PC-3 (cell line): ENCODE data around the gene DDX46. TPM values are rescaled to one million over a fixed set of nuclear protein-coding genes. Genes with fewer than 3 reads are reported as not detected.

ENCODE experiments used
- ATAC-seq: fragments of 200-7000 bp; cut with Tn5 transposase; 2 replicates; pipeline ENCODE4 v1.9.1; 2020; ENCODE audit warnings: mild to moderate bottlenecking, moderate library complexity
- Bru-seq: library from RNA; stranded (reverse); fragments of 400-500 nt; gene quantifications from one replicate; lab custom pipeline; 2021; lab: Mats Ljungman, UMichigan
- BruChase-seq, 2 experiments: library from RNA; stranded (reverse); fragments of 400-500 nt; gene quantifications; one replicate each; lab custom pipeline; 2021; lab: Mats Ljungman, UMichigan
- BruUV-seq: library from RNA; stranded (reverse); fragments of 400-500 nt; replicated peaks from 2 replicates; lab custom pipeline; 2021; lab: Mats Ljungman, UMichigan
- CTCF ChIA-PET: fragments of 300-600 bp; sonication (Branson Sonifier 250); formaldehyde crosslinking; loops from one replicate; lab custom pipeline; 2022; ENCODE audit warnings: antibody characterized with exemption; lab: Charles Lee
- POLR2A ChIA-PET: fragments of 300-600 bp; sonication (Branson Sonifier 250); formaldehyde crosslinking; loops from one replicate; lab custom pipeline; 2022; ENCODE audit warnings: antibody characterized with exemption; ENCODE audit not compliant: unreplicated experiment; lab: Charles Lee
- DNase-seq: peaks from one replicate; pipeline ENCODE4 v3.0.0-alpha.2; 2015
- H2AFZ ChIP-seq: fragments of 300-600 bp; sonication (generic); 2 replicates; pipeline ENCODE4 v1.6.0; 2016; ENCODE audit warnings: antibody characterized with exemption, low read length
- H3F3A ChIP-seq: fragments of 300-600 bp; sonication (generic); one replicate; pipeline ENCODE4 v1.6.0; 2017; ENCODE audit warnings: antibody characterized with exemption, low read length, control low read depth, mild to moderate bottlenecking; ENCODE audit not compliant: unreplicated experiment
- H3K27ac ChIP-seq: fragments of 300-600 bp; sonication (generic); 2 replicates; pipeline ENCODE4 v1.5.1; 2016; ENCODE audit warnings: mild to moderate bottlenecking, low read length
- H3K27me3 ChIP-seq: fragments of 300-600 bp; sonication (generic); 2 replicates; pipeline ENCODE4 v1.6.1; 2016; ENCODE audit warnings: low read length, mixed read lengths
- H3K36me3 ChIP-seq: fragments of 300-600 bp; sonication (generic); 2 replicates; pipeline ENCODE4 v1.6.1; 2016; ENCODE audit warnings: low read depth, mixed run types, low read length, mixed read lengths
- H3K4me1 ChIP-seq: fragments of 300-600 bp; sonication (generic); 2 replicates; pipeline ENCODE4 v1.5.1; 2016; ENCODE audit warnings: low read length; ENCODE audit not compliant: insufficient read depth
- H3K4me2 ChIP-seq: fragments of 300-600 bp; sonication (generic); 2 replicates; pipeline ENCODE4 v1.6.0; 2016; ENCODE audit warnings: low read length
- H3K4me3 ChIP-seq: fragments of 300-600 bp; sonication (generic); 2 replicates; pipeline ENCODE4 v1.5.1; 2016; ENCODE audit warnings: mild to moderate bottlenecking, low read length, mixed read lengths
- H3K79me2 ChIP-seq: fragments of 300-600 bp; sonication (generic); 2 replicates; pipeline ENCODE4 v1.6.1; 2017; ENCODE audit warnings: low read length, mixed read lengths
- H3K9ac ChIP-seq: fragments of 300-600 bp; sonication (generic); 2 replicates; pipeline ENCODE4 v1.6.0; 2016; ENCODE audit warnings: mild to moderate bottlenecking, low read length
- H3K9me2 ChIP-seq: fragments of 300-600 bp; sonication (generic); replicated peaks from 2 replicates; pipeline ENCODE4 v1.6.1; 2016; ENCODE audit warnings: mixed run types, low read length, mixed read lengths
- H3K9me3 ChIP-seq: fragments of 300-600 bp; sonication (generic); 2 replicates; pipeline ENCODE4 v1.6.1; 2016; ENCODE audit warnings: low read length, mixed read lengths
- H4K20me1 ChIP-seq: fragments of 300-600 bp; sonication (generic); 2 replicates; pipeline ENCODE4 v1.6.1; 2016; ENCODE audit warnings: low read length, mixed read lengths
- CTCF ChIP-seq: fragments of 300-600 bp; sonication (generic); conservative IDR thresholded peaks from 2 replicates; pipeline ENCODE4 v1.5.1; 2017; ENCODE audit warnings: antibody characterized with exemption, low read depth, mild to moderate bottlenecking, low read length
- EZH2 ChIP-seq: fragments of 300-600 bp; sonication (generic); IDR thresholded peaks from one replicate; pipeline ENCODE4 v1.6.1; 2017; ENCODE audit warnings: antibody characterized with exemption, mild to moderate bottlenecking, low read length; ENCODE audit not compliant: unreplicated experiment
- EZH2phosphoT487 ChIP-seq: fragments of 300-600 bp; sonication (generic); IDR thresholded peaks from 2 replicates; pipeline ENCODE4 v1.6.1; 2018; ENCODE audit warnings: mild to moderate bottlenecking, antibody characterized with exemption, low read length, borderline replicate concordance
- intact Hi-C: fragments of 100-400 bp; cut with micrococcal nuclease; formaldehyde crosslinking; loops from 2 replicates; pipeline ENCODE4 v1.9.0; 2023
- long read RNA-seq: library from polyadenylated mRNA; unstranded; transcript quantifications from one replicate; pipeline ENCODE4 v2.0.0, GENCODE V29; 2021; ENCODE audit not compliant: unreplicated experiment
- total RNA-seq: library from RNA; depleted of rRNA; stranded (reverse); fragments of >200 nt; gene quantifications from 2 replicates; pipeline ENCODE4 v1.2.3, GENCODE V29; 2014; rRNA removed

Gene DDX46
- total RNA-seq (29.0 and 36.8 TPM in 2 replicates), Bru-seq, nascent RNA (percentile 80 among the genes with signal in this experiment), BruChase-seq, experiment 1, labeled RNA remaining after a 6-hour chase (percentile 82 among the genes with signal in this experiment), BruChase-seq, experiment 2, labeled RNA remaining after a 2-hour chase (percentile 77 among the genes with signal in this experiment)
- long read RNA-seq, full-length matches to known transcripts: 14 of 46 reads
- long read RNA-seq, partial matches to known transcripts: 22 of 46 reads
- long read RNA-seq, other reads (novel, unspliced or antisense): 10 of 46 reads

- Histone ChIP-seq H3K9me3 (no peaks in the 10 kb centered on the region), H4K20me1 (peaks cover 12% of the 10 kb centered on the region), H3K27me3 (no peaks in the 10 kb centered on the region), H3K9ac (peak within 1 kb of the TSS; percentile 95), H3K79me2 (peaks cover 49% of the 10 kb centered on the region), H3K4me3 (peak within 1 kb of the TSS; percentile 91), H2AFZ (peak within 1 kb of the TSS; percentile 84), H3K27ac (peak within 1 kb of the TSS; percentile 25), H3F3A (no peaks in the 10 kb centered on the region), H3K9me2 (no peaks in the 10 kb centered on the region), H3K36me3 (no peaks in the 10 kb centered on the region), H3K4me2 (peak within 1 kb of the TSS; percentile 99), H3K4me1 (peaks cover 16% of the 10 kb centered on the region)
- intact Hi-C loops: loop anchor here (2.0 kb wide), 1 partner anchor 20 kb away; the partner anchor contains the start of gene CAMLG
- ATAC-seq (peak; percentile 98), DNase-seq (peak; percentile 90)
- TF ChIP-seq CTCF: peak; percentile 70
- no peak for TF ChIP-seq EZH2phosphoT487
- POLR2A ChIA-PET: interaction anchor here (0.5 to 0.7 kb wide), 2 partner anchors 30 to 266 kb away, joined by 3 to 7 read pairs; no protein-coding TSS in a partner anchor
- BruUV-seq: no TSS peak
- CTCF ChIA-PET: interaction anchor here (0.5 to 0.6 kb wide), 2 partner anchors 84 to 214 kb away, joined by 3 read pairs; no protein-coding TSS in a partner anchor
Measured at GRCh38 chr5:134758504-134759341, at the start of gene DDX46. Gene DDX46, plus strand, starts transcription at chr5:134758779. Its CDS starts 160 bp downstream, at chr5:134758939.

- ChIA-PET POLR2A (no interaction called here), CTCF (no interaction called here)
- Histone ChIP-seq H2AFZ (no peak overlapping the region), H3K9me2 (no peaks in the 10 kb centered on the region), H3K36me3 (no peaks in the 10 kb centered on the region; the same call in 1 of the 2 replicates), H3K4me1 (no peaks in the 10 kb centered on the region), H3F3A (no peaks in the 10 kb centered on the region), H3K9ac (no peak overlapping the region), H3K9me3 (no peaks in the 10 kb centered on the region), H3K79me2 (no peaks in the 10 kb centered on the region), H3K27me3 (no peaks in the 10 kb centered on the region), H3K27ac (no peak overlapping the region), H3K4me2 (no peak overlapping the region), H3K4me3 (no peak overlapping the region), H4K20me1 (no peaks in the 10 kb centered on the region)
- no peak for TF ChIP-seq EZH2
- no peak for TF ChIP-seq CTCF
- no peak for TF ChIP-seq EZH2phosphoT487
- no TSS peak for BruUV-seq
- intact Hi-C loops: no loop called here
- no peak for ATAC-seq
- no peak for DNase-seq
Measured at GRCh38 chr5:134714120-134714519, 44.5 kb upstream of the DDX46 start.
